Dermis microvascular lymphatic vessel endothelial cell (primary cell): ENCODE data around the gene MAP3K10. TPM values are rescaled to one million over a fixed set of nuclear protein-coding genes. Genes with fewer than 3 reads are reported as not detected.
"Not testable (repeated sequence)": the region's sequence is repeated elsewhere in the genome, so short reads cannot be mapped to it uniquely, and the experiment has no call there.

Experiments used
- DNase-seq, 2 donors: peaks; one replicate each; pipeline versions ENCODE4 v3.0.0 to v3.0.0-alpha.2; 2010; ENCODE audit warnings: low read depth in 2 of 2
- total RNA-seq: library from RNA; depleted of rRNA; stranded (reverse); fragments of >200 nt; gene quantifications from 2 replicates; pipeline ENCODE4 v1.2.1, GENCODE V29; 2014

Gene MAP3K10
- total RNA-seq, 1 donor from 2014 or later = 3.0 TPM

- DNase-seq = no peak
These were observed 25.5 kb downstream of the MAP3K10 start for GRCh38 chr19:40216777-40217026.

DNA sequence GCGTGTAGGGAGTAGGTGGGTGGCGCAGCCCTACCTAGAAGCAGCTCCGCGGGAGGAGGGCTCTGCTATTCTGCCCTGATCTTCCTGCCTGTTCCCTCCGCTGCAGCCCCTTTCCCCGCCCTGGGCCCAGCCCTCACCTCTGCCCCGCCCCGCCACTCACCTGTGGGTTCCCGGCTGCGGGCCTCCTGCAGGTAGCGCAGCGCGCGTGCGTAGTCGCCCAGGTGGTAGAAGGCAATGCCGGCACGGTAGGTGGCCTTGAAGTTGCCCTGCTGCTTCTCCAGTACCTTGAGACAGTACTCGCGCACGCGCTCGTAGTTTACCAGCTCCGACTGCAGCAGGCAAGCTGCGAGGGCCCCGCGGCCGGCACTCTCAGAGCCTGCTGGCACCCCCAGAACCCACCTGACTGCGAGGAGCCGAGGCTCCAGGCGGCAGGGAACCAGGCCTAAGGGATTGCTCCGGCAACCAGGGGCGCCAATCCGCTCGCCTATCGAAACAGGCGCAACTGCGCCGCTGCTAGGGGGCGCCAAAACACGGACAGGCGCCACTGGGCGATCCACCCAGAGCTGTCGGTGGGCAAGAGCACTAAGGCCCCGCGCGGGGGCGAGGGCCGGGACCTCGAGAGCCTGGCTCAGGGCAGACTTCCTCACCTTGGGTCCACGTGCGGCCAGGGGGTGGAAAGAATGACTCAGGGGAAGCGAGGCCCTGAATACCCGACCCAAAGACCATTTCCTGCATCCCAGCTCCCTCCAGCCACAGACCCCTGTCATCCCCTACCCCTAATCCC, 26.0 kb downstream of the MAP3K10 start:
- no peak for DNase-seq

GRCh38 chr19:40217934-40218890, 27.0 kb downstream of the MAP3K10 start, which contains the start of gene TTC9B:
TTC9B (minus strand) TSS chr19:40218384; CDS start chr19:40218381, 3 bp downstream.
- DNase-seq = peak in 1 of 2 donors; percentile 33

DNA sequence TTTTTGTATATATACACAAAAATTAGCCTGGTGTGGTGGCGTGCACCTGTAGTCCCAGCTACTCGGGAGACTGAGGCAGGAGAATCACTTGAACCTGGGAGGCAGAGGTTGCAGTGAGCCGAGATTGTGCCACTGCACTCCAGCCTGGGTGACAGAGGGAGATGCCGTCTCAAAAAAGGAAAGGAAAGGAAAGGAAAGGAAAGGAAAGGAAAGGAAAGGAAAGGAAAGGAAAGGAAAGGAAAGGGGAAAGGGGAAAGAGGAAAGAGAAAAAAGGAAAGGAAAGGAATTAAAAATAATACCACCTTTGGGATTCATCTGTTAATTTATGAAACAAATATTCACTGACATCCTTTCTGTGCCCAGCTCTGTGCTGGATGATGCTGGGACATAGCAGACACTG, 27.8 kb downstream of the MAP3K10 start:
- not testable (repeated sequence) for DNase-seq

DNA sequence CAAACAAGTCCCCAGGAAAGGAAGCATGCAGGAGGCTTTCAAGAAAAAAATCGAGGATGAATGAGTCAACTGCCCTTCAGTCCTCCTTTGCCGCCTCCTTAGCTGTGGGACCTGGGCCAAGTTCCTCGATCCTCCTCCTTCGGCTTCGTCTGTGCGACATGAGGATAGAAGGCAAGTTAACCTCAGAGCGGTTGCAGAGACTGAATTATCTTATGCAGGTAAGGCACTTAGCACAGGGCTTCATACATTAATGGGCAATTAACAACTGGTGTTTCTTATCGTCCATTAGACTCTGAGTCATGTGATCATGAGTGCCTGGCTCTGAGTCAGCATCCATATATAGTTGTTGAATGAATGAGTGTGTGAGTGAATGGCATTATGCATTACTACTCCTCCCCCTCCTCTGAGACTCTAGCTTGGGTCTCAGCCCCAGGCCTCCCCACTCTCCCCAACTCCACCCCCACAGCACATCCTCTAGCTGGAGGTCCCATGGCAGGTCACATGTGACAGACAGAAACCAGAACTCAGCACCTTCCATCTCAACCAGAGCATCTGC, 28.6 kb downstream of the MAP3K10 start:
- peak in 1 of 2 donors; percentile 68 for DNase-seq

- no peak for DNase-seq
These were observed 29.4 kb downstream of the MAP3K10 start for GRCh38 chr19:40220674-40221073.

- DNase-seq = peak; percentile 91 to 94
These were observed 30.8 kb downstream of the MAP3K10 start for GRCh38 chr19:40221858-40222619.

DNA sequence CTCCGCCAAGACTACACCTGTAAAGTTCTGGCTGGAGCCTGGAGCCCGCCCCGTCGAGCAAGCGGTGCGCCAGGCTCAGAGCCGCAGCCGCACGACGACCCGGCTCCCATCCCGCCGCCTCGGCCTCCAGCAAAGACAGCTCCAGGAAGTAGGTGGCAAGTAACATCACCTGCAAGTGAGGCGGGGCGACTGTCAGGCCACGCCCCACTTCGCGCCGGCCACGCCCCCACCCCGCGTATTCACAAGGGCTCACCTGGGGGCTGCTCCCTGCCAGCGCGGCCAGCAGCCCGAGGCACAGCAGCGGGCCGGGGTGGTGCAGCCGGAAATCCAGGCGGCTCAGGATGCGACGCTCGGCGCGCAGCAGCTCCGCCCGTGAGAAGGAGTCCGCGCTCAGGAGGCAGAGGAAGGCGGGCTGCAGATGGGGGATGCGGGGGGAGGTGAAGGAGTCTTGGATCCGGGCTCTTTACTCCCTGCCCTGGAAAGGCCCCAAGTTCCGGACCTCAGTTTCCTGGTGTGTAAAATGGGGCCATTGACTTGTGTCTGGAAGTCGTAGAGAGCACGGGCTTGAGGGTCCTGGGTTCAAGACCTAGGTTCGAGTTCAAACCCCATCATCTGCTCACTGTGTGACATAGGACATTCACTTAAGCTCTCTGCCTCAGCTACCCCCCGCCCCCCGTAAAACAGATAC, 32.1 kb downstream of the MAP3K10 start:
- DNase-seq = no peak

- DNase-seq = no peak
These were observed 33.3 kb downstream of the MAP3K10 start for GRCh38 chr19:40224342-40225150.

DNA sequence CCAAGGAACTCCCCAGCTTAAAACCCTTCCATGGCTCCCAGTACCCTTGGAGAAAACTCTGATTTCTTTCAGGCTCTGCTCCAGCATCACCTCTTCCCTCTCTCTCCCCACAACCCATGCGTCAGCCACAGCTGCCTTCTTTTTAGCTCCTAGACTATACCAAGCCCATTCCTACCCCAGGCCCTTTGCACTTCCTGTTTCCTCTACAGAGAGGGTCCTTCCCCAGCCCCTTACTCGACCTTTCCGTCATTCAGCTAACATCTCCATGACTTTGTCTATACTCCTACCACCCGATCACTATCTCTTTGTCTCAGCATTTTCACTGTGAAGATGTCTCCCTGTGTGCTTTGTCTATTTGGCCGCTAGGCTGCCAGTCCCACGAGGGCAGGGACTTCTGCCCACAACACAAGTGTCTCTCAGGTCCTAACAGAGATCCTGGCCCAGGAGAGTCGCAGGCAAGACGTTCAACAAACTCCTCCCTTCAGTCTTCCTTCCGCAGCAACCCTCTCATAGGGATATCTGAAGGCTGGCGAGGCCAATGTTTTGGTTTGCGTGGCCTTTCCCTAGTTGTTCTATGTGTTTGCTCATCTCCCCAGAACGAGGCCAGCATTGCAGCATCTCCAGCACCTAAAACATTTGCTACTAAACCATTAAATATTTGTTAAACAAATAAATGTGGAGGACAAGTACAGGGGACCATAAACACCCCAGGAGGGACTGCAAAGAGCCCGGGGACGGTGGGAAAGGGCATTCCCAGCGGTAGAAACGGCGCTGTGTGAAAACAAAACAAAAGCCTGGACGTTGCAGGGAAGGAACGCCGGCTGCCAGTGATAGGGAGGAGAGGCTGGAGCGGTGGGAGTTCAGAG, 34.4 kb downstream of the MAP3K10 start:
- no peak for DNase-seq

DNA sequence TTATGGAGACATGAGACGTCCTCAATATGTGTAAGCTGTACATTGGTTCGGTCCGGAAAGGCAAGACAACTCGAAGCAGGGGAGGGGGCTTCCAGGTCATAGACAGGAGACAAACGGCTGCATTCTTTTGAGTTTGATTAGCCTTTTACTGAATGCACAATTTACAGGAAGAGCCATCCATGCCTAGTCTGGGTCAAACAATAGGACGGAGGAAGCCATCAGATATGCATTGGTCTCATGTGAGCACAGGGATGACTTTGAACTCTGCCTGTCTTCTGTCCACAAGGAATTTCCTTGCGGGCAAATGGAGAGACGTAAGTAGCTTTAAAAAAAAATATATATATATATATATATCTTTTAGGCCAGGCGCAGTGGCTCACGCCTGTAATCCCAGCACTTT, 37.1 kb downstream of the MAP3K10 start:
- peak in 1 of 2 donors; percentile 28 for DNase-seq

- DNase-seq = no peak
These were observed 37.6 kb downstream of the MAP3K10 start for GRCh38 chr19:40228863-40229262.

DNA sequence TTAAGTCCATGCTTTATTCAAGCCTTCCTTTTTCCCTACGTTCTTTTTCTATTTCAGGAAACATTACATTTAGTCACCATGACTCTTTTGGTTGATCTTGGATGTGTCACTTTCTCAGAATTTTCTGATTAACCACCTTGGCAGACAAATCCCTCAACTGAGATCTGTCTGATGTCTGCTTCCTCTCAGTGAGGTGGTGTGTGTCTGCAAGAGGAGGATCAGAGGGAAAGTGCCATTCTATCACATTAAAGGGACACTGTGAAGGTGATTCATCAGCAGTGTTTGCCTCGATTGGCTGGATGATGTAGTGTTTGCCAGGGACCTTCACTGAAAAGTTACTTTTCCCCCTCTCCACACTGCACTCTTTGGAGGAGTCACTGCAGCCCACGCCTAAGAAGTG, 38.3 kb downstream of the MAP3K10 start:
- DNase-seq = peak in 1 of 2 donors; percentile 10

DNA sequence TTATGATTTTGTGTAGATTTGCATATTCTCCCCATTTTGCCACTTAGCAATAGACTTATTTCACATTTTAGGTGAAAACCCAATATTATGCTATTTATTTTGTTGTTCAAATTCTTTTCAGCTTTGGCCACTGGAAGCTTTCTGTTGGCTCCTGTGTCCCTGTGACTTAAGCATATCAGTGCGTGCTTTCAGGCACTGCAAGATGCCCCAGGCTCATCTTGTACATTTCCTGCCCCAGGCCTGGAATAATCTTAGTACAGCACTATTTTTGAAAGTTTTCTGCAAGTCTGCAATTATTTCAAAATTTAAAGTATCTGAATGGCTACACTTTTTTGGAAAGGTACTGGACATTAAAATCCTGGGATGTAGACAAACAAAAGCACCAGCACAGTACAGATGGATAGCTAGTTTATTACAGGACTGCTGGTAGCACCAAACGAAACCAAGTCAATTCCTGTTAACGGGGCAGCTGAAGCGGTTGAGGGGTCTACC, 38.7 kb downstream of the MAP3K10 start:
- DNase-seq = no peak

DNA sequence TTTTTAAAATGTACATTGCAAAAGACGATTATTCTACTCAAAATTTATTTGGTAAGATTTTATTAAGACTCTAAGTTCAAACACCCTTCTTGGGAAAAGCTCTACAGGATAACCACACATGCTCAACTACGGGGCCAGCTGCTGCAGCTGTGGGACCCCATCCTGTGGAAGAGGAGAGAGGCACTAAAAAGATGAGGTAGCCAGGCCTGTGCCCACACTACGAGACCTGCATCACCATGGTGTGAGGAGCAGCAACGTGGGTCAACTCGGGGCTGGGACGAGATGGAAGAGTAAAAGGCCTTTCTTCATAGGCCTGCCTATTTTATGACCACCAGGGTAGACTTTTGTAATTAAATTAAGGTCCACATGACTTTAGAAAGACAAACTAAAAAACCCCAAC, 39.8 kb downstream of the MAP3K10 start:
- no peak for DNase-seq

- DNase-seq = peak; percentile 26 to 51
These were observed 40.6 kb downstream of the MAP3K10 start for GRCh38 chr19:40231544-40232424.

- DNase-seq = no peak
These were observed 41.3 kb downstream of the MAP3K10 start for GRCh38 chr19:40232479-40232878.
